Stimulated activated CD4-positive, alpha-beta T cell treated with anti-CD3 and anti-CD28 coated beads, Interleukin-15, amount 100 ng/mL, for 24 hours (primary cell): ENCODE results near the gene BEST4.
"Not testable (repeated sequence)": the region's sequence is repeated elsewhere in the genome, so short reads cannot be mapped to it uniquely, and the experiment has no call there.

Source experiments
- DNase-seq: peaks from one replicate; pipeline ENCODE4 v3.0.0-alpha.2; 2020

Gene BEST4

DNA sequence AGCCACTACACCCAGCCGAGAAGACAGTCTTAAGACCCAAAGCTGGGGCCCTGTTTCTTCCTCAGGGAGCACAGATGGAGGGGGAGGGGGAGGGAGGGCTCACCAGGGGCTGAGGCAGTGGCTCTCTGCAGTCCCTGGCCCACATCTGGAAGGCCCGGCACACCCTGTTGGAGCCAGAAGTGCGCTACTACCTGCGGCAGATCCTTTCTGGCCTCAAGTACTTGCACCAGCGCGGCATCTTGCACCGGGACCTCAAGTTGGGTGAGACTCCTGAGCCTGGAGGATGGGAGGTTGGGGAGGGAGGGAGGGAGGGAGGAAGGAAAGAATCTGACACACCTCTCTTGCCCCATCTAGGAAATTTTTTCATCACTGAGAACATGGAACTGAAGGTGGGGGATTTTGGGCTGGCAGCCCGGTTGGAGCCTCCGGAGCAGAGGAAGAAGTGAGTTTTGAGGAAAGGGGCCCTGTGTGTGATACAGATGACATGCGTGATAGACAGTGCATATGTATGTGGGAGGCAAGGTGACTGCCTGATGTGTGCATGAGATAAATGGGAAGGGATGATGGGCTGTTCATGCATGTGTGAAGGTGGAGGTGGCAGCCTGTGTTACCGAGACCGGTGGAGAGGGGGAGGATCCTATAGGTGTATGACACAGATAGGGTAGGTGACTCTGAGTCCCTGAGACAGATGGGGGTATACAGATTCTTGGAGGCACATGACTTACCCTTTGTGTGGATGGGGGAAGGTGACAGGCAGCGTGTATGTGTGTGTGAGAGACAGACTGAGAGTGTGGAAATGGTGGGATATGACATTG is 13.7 kb upstream of the BEST4 start:
- DNase-seq, result peak; percentile 64

DNA sequence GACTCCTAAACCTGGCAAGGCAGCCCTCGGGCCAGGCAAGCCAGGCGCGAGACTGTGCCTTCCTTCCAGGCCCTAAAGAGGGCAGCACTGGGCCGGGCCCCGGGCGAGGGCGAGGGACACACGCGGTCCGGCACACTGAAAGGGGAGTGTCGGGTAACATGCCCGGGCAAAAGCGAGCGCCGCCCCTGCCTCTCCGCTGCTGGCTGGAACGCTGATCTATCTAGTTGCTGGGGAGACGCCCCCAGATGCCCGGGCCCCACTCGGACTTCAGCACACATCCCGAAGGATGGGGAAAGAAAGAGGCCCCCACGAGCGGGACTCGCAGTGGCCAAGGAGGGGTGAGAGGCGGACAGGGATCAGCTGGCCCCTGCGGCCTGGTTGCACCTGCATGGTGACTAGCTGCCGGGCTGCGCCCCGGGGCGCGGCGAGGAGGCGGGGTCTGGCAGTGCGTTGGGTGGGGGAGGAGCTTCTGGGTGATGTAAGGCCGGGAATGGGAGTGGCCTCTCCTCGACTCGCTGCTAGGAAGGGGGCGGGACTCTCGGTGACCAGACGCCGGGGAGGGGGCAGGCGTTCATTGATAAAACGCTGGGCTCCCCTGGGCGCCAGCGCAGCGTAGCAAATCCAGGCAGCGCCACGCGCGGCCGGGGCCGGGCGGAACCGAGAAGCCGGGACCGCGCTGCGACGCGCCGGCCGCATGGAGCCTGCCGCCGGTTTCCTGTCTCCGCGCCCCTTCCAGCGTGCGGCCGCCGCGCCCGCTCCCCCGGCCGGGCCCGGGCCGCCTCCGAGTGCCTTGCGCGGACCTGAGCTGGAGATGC is 12.0 kb upstream of the BEST4 start, which contains the start of gene PLK3:
TSS of gene PLK3 (plus strand) at position 608 of the 815 bp plus-strand sequence. CDS start at position 695, 87 bp downstream.
- peak; percentile 99 for DNase-seq

DNA sequence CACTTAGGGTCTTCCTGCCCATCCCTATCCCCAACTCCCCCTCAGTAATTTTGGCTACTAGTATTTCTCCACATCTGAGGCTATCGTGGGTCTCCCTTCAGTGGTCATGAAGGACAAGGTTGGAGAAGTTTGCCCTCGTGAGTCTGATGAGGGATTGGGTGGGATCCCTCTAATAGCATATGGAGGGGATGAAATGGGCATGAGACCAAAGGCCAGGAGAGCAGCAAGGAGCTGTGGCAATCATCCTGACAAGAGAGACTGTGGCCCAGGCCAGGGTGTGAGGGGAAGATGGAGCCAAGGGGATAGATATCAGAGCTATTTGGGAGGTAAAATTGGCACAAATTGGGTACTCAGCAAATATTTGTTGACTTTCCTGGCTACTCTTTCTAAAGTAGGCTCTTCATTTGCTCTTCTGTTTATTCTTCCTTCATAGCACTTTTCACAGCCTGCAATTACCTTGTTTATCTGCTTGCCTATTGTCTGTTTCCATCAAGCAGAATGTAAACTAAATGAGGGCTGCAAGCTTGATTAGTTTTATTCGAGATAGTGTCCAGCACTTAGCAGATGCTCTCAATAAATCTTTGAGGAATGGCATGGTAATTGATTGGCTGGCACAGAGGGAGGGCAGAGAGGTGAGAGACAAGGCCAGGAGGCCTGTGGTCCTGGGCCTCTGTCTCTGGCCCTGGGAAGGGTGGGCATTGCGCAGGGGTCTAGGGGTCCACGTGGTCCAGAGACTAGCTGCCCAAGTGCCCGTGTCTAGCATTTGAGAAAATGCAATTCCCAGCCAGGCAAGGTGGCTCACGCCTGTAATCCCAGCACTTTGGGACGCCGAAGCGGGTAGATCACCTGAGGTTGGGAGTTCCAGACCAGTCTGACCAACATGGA is 10.8 kb upstream of the BEST4 start:
- no peak for DNase-seq

DNA sequence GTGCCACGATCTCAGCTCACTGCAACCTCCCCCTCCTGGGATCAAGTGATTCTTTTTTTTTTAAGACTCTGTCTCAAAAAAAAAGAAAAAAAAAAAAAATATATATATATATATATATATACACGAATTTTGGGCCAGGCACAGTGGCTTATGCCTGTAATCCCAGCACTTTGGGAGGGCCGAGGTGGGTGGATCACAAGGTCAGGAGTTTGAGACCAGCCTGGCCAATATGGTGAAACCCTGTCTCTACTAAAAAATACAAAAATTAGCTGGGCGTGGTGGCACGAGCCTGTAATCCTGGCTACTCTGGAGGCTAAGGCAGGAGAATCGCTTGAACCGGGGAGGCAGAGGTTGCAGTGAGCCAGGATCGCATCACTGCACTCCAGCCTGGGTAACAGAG is 9.9 kb upstream of the BEST4 start:
- DNase-seq, result not testable (repeated sequence)

DNA sequence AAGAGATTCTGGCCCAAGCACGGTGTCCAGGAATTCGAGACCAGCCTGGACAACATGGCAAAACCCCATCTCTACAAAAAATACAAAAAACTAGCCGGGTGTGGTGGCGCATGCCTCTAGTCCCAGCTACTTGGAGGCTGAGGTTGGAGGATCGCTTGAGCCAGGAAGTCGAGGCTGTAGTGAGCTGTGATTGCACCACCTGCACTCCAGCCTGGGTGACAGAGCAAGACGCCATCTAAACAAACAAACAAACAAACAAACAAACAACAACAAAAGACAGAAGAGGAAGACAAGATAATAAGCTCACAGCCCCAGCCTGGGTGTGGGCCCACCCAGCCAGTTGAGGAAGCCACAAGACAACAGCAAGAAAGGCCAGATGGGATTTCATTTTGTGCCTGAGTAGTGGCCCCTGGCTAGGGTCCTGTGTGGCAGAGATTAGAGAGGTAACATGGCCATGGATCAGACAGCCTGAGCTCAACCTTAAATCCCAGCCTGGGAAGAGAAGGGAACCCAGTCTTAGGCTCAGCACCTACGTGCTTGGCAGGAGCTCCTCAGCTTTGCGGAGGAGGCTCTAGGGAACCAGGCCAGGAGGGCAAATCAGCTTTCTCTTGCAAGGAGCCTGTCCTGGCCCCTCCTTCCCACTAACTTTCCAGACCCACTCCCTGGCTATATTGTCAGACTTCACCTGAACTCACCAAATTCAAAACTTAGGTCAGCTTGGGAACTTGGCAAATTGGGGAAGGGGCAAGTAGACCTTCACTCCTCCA is 4.9 kb upstream of the BEST4 start:
- DNase-seq, result no peak

DNA sequence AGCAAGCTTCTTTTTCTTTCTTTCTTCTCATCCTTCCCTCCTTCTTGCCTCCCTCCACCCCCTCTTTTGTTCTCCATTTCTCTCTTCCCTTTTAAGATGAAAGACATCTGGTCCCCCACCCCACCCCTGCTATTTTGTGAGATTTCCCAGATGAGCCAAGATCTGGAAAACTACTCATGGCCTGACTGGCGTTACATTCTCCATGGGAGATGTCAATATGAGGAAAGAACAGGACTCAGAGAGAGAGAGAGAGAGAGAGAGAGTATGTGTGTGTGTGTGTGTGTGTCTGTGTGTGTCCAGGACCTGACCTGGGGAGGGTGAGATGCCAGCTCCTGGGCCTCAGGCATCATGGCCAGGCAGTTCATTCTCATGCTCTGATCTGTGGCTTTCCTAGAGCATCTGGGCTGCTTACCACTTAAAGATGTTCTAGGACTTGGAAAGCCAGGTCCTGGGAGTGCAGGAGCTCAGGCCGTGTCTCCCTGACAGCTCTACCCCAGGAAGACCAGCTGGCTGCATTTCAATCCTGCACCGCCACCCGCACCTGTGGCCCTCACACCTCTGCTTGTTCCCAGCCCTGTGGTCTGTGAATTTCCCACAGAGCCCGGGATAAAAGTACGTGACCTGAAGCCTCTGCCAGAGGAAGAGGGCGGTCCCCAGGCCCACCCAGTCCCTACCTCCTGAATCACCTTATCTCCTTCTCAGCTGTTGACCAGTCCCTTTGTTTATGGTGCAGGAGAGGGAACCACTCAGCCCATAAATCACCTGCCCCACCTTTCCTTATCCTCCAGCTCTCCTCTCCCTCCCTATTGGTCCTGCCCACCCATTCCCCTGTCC is 3.2 kb upstream of the BEST4 start:
- no peak for DNase-seq

DNA sequence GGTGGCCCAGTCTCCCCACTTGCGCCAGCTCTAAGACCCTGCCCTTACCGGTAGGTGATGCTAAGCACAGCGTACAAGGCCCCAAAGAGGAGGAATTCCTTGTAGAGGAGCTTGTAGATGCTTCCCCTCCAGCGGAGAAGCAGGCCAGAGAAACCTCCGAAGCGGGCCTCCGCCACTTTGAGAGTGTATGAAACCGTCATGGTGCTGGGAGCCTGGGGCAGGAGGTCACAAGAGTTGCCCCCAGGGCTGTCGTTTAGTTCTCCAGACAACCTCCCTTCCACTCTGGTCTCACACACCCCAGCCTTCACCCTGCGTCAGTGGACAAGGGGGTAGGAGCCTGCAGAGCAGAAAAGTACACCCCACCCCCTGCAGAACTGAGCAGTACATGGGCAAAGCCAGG is 464 bp downstream of the BEST4 start:
- DNase-seq, result no peak

DNA sequence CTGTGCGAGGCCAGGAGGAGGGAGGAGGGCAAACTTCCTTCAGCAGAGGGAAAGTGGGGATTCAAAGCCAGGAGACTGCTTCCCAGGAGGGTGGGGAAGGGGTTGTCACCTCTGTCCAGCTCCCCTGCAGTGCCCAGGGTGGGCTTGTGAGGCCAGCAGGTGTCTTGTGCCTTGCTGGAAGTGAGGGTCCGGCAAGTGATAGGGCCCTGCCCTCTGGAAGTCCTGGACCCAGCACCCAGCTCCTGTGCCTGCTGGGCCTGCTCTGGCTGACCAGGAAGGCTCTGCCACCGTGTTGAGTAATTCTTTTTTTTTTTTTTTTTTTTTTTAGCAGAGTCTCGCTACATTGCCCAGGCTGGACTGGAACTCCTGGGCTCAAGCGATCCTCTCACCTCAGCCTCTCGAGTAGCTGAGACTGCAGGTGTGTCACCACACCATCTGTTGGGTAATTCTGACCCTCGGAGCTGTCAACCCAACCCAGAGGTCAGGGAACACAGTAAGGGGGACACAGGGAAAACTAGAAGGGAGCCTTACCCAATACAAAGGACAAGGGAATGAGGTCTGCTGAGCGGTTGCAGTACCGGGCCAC is 1.0 kb downstream of the BEST4 start:
- DNase-seq, result no peak

DNA sequence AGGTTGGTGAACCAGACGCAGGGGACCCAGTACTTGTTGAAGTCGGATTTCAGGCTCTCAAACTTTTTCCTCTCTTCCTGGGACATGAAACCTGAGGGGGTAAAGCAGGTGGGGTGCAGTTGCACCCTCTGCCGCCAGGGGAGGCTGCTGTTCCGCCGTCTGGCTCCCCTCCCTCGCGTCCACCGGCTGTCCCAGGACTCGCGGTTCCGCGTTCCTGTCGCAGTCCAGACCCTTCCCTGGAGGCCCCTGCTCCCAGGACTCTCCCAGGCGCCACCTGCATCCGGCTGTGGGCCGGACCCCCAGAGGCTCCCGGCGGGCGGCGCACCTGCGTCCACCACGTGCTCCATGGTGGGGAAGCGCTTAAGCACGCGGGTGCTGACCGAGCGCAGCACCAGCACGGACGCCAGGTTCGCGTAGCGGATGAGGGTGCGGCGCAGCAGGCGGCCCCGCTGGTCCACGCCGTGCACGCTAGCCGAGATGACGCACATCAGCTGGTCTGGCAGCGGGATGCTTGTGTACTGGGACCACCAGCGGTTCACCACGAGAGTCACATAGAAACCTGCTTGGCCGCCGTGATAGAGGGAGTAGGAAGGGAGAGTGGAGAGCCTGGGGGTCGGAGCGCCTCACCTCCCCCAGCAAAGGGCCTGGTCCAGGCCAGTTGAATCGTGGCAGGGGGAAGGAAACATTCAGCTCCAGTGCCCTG is 1.7 kb downstream of the BEST4 start:
- peak; percentile 85 for DNase-seq

DNA sequence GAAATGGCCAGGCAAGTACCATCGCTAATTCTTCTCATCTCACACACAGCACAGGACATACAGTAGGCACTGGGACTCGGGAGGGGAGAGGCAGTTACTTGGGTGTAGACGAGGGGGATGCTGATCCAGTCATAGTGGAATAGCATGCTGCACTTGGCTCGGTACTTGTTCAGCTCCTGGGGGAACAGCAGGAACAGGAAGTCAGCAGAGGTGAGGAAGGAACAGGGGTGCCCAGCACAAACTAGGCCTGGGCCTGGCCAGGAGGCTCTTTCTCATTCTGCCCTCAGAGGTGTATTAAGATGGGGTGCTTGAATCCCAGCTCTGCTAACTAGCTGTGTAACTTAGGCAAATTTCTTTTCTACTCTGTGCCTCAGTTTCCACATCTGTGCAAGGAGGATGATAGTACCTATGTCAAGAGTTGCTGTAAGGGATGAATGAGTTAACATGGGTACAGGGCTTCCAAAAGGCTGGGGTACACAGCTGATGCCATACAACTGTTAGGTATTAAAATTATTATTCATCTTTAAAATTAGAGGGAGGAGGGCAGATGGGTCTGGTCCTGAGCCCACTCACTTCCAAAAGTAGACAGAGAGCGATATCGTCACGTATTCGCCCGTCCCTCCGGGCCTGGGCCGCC is 2.4 kb downstream of the BEST4 start:
- no peak for DNase-seq

DNA sequence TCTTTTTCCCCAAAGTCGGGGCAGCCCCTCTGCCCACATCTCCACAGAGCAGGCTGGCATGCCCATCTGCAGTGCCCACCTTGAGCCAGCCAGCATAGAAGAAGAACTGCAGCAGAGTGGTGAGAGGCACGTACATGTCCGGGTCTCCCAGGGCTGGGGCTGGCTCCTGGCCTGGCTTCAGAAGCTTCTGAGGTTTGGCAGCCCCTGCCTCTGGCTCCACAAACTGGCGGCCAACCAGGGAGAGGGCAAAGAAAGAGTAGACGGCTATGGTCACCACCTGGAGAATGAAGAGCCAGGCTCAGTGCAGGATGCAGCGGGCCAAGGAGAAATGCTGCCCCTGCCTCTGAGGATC is 3.0 kb downstream of the BEST4 start:
- no peak for DNase-seq

DNA sequence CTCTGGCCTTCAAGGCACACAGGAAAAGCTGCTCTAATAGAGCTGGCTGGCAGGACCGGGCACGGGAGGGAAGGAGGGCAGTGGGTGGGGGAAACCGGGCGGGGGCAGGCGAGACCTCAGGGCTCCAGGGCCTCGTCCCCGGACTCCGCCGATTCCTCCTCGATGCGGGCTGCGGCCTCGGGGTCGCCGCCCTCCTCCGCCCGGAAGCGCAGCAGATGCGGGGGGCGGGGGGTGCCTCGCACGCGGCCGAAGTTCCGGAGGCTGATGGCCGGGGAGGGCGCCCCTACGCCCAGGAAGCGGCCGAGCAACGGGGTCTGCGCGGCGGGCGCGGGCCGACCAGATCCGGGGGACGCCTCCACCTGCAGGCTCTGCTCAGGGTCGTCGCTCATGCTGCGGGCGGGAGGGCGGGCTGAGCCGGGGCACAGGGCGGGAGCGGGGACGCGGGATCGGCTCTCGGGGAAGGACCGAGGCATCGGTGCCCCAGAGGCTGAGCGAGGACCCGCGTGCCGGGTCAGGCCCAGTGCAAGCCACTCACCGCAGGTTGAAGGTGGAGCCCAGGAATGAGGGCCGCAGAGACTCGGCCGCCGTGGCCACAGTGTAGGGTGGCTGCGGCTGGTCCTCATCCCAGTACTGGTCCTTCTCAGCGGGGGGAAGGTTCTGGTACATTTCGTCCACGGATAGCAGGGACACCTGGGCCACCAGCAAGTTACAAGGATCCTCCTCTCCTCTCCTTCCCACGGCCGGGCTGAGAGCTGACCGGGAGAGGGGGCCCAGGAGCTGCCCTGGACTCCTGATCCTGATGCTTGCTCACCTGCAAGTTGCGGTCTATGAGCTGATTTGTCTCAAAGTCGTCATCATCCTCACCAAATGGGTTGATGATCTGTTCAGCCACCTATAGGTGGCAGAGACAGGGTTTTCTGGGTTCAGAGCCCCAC is 3.6 kb downstream of the BEST4 start:
- no peak for DNase-seq

DNA sequence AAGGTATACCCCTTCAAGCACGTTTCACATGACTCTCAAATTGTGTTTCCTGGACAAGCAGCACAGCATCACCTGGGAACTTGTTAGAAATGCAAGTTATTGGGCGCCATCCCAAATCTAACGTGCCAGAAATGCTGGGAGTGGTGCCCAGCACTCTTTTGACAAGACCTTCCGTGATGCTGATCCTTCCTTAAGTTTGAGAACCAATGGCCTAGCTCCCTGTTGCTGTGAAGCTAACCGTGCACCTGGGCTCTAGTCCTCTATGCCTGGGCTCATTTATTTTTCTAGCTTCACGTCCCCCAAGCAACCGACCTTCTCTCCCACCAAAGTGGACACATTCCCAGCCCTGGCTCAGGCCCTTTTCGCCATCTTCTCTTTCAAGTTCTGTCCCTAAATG is 4.3 kb downstream of the BEST4 start:
- no peak for DNase-seq

DNA sequence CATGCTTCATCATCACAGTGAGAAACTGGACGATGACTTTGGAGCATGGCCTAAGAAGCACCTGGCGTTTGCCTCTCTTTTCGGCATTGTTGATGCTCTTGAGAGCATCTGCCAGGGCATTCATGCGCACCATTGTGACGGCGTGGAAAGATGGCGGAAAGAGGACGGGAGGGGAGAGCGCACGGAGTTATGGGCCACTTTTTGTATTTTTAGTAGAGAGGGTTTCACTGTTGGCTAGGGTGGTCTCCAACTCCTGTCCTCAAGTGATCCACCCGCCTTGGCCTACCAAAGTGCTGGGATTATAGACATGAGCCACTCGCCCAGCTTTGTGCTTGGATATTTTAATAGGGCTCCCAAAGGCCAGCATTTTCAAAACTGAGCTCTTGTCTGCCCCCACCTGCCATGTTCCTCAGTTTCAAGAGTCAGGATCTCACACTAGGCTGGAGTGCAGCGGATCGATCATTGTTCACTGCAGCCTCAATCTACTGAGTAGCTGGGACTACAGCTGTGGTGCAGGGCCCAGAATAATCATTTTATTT is 7.3 kb downstream of the BEST4 start:
- DNase-seq, result no peak

DNA sequence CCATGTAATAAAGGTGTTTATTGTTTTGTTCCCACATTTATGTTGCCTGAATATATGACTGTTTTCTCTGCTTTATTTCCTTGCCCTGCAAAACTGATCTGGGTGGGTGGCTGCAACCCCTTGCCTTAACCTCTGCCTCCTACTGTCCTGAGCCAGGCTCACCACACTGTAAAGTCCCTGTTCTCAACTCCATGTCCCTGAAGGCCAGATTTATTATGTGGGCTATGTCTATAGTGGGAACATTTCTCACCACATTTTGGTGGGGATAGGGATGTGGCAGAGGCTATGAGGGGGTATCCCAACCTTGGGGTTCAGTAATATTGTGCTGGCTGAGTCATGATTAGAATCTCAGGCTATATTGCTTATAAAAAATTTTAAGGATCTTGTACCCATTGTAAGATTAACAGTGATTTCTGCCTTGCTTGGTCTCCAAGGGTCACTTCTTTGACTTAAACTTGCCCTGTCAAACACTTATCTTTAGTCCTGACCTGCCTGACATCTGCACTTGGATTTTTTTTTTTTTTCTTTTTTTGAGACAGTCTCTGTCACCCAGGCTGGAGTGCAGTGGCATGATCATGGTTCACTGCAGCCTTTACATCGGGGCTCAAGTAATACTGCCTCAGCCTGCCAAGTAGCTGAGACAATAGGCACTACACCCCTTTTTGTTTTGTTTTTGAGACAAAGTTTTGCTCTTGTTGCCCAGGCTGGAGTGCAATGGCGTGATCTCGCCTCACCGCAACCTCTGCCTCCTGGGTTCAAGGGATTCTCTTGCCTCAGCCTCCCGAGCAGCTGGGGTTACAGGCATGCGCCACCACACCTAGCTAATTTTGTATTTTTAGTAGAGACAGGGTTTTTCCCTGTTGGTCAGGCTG is 9.0 kb downstream of the BEST4 start:
- no peak for DNase-seq

DNA sequence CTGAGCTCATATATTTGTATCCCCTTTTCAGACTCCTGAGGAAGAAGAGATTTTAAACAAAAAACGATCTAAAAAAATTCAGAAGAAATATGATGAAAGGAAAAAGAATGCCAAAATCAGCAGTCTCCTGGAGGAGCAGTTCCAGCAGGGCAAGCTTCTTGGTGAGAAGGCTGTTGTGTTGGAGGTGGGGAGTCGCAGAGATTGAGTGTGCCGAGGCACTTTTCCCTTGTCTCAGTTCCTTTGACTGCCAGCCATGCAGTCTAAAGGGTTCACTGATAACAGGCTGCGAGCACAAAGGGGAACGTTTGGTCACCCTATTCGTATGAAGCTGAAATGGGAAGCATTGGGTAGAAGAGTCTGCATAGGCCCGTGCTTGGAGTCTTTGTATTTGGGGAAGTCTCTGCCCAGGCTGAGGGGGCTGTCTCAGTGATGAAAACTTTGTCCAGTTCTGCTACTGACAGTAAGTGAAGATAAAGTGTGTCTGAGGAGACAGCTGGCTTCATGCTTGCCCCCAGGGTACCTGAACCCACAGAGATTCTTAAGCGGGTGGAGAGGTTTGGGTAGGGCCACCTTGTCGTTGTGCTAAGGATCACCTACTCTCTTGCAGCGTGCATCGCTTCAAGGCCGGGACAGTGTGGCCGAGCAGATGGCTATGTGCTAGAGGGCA is 9.9 kb downstream of the BEST4 start:
- DNase-seq, result no peak

DNA sequence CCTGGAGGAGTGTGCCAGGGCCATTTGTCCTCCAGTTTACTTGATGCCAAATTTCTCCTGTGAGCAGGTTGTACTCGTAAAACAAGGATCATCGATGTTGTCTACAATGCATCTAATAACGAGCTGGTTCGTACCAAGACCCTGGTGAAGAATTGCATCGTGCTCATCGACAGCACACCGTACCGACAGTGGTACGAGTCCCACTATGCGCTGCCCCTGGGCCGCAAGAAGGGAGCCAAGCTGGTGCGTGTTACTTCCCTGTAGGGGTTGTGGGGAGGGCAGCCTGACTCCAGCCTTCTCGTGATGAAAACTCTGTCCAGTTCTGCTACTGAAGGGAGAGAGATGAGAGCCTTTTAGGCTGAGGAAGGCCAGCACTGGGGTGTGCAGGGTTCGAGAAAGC is 10.4 kb downstream of the BEST4 start:
- DNase-seq, result no peak
